HepG2 (cell line): ENCODE results near the gene HLA-DOA. TPM values are rescaled to one million over a fixed set of nuclear protein-coding genes. Genes with fewer than 3 reads are reported as not detected.
A peak's percentile ranks its signal among the peaks of the same experiment; 100 is the strongest.

Experiments
- ATAC-seq: fragments of 200-7000 bp; cut with Tn5 transposase; 3 replicates; pipeline ENCODE4 v1.9.1; 2020; ENCODE audit warnings: mild to moderate bottlenecking, moderate library complexity
- BruUV-seq: library from RNA; stranded (reverse); fragments of 400-500 nt; replicated peaks from 2 replicates; lab custom pipeline; 2021; lab: Mats Ljungman, UMichigan
- CTCF ChIA-PET: fragments of 300-600 bp; formaldehyde crosslinking; extraction: SDS; loops from one replicate; lab custom pipeline; 2021; ENCODE audit warnings: low total read pairs, inconsistent platforms, low intra/inter-chr PET ratio; lab: Yijun Ruan, JAX
- POLR2A ChIA-PET: fragments of 350-600 bp; sonication (Branson Sonifier 250); formaldehyde crosslinking; loops from one replicate; lab custom pipeline; 2020; ENCODE audit warnings: antibody characterized with exemption, inconsistent platforms; lab: Yijun Ruan, JAX
- DNase-seq: peaks from one replicate; pipeline ENCODE4 v3.0.0-alpha.2; 2015; ENCODE audit warnings: low spot score
- FAIRE-seq: peaks from 3 replicates; lab custom pipeline; 2011; peaks lifted over from hg19 to GRCh38; lab: Jason Lieb, UNC
- H2AFZ ChIP-seq: one replicate; pipeline ENCODE4 v1.6.1; 2011; ENCODE audit warnings: low read length, inconsistent platforms
- H3K27ac ChIP-seq: fragments of 300-600 bp; 3 replicates; pipeline ENCODE4 v1.8.0; 2011; ENCODE audit warnings: mixed run types, mild to moderate bottlenecking, mixed read lengths, low read length, inconsistent platforms; ENCODE audit not compliant: insufficient read depth; ENCODE audit errors: extremely low read length
- H3K27me3 ChIP-seq, 2 experiments: fragments of 200-600 bp in 1 of 2; 2 replicates in 1 of 2; 3 replicates in 1 of 2; pipeline versions ENCODE4 v1.6.0 to v1.8.0; 2011; ENCODE audit warnings: low read length in 2 of 2, mild to moderate bottlenecking in 2 of 2, moderate library complexity in 2 of 2, inconsistent platforms in 1 of 2; ENCODE audit not compliant: insufficient read depth in 2 of 2, control insufficient read depth in 1 of 2
- H3K36me3 ChIP-seq, 2 experiments: fragments of 200-600 bp in 1 of 2; replicated peaks in 1 of 2; 2 replicates in 1 of 2; 3 replicates in 1 of 2; pipeline versions ENCODE4 v1.5.1 to v1.8.0; 2011; ENCODE audit warnings: low read length in 2 of 2, inconsistent platforms in 1 of 2; ENCODE audit not compliant: insufficient read depth in 2 of 2, control insufficient read depth in 1 of 2
- H3K4me1 ChIP-seq: 2 replicates; pipeline ENCODE4 v1.5.1; 2012; ENCODE audit warnings: low read length, inconsistent platforms; ENCODE audit not compliant: insufficient read depth
- H3K4me2 ChIP-seq: 2 replicates; pipeline ENCODE4 v1.6.0; 2011; ENCODE audit warnings: low read depth, low read length, inconsistent platforms
- H3K4me3 ChIP-seq, 3 experiments: fragments of 200-600 bp in 1 of 3; sonication (generic), shearing (Covaris generic) in 1 of 3; replicated peaks in 1 of 3; 2 replicates each; pipeline ENCODE4 v1.5.1; 2011 to 2016; ENCODE audit warnings: low read length in 3 of 3, inconsistent platforms in 2 of 3, low read depth in 2 of 3, mild to moderate bottlenecking in 2 of 3, control low read depth in 1 of 3, mixed read lengths in 1 of 3; ENCODE audit not compliant: insufficient read depth in 1 of 3
- H3K79me2 ChIP-seq: one replicate; pipeline ENCODE4 v1.6.1; 2011; ENCODE audit warnings: low read length, inconsistent platforms; ENCODE audit not compliant: insufficient read depth
- H3K9ac ChIP-seq: 2 replicates; pipeline ENCODE4 v1.6.0; 2011; ENCODE audit warnings: mild to moderate bottlenecking, low read depth, low read length, inconsistent platforms; ENCODE audit not compliant: insufficient read depth
- H3K9me3 ChIP-seq: 2 replicates; pipeline ENCODE4 v1.5.1; 2012; ENCODE audit warnings: mild to moderate bottlenecking, low read length
- H4K20me1 ChIP-seq: 2 replicates; pipeline ENCODE4 v1.6.0; 2011; ENCODE audit warnings: inconsistent platforms, mild to moderate bottlenecking, low read length, moderate library complexity; ENCODE audit not compliant: insufficient read depth
- ESRRA ChIP-seq: sonication (generic); formaldehyde crosslinking; IDR thresholded peaks from 2 replicates; pipeline ENCODE4 v1.5.1; 2020; ENCODE audit warnings: mild to moderate bottlenecking, low read depth, missing genetic modification reagents
- JUNB ChIP-seq: sonication (generic); formaldehyde crosslinking; IDR thresholded peaks from 2 replicates; pipeline ENCODE4 v1.8.0; 2022; ENCODE audit warnings: missing genetic modification reagents, mild to moderate bottlenecking, borderline replicate concordance
- KDM4B ChIP-seq: sonication (generic); formaldehyde crosslinking; IDR thresholded peaks from 2 replicates; pipeline ENCODE4 v1.4.0; 2020; ENCODE audit warnings: missing genetic modification reagents
- MLX ChIP-seq: IDR thresholded peaks from 2 replicates; pipeline ENCODE4 v1.6.1; 2016
- MXI1 ChIP-seq: IDR thresholded peaks from 3 replicates; pipeline ENCODE4 v1.6.1; 2012; ENCODE audit warnings: low read depth, low read length, inconsistent platforms, borderline replicate concordance
- RAD21 ChIP-seq: fragments of 450-650 bp; formaldehyde crosslinking; IDR thresholded peaks from 2 replicates; pipeline ENCODE4 v1.5.0; 2020; ENCODE audit warnings: mild to moderate bottlenecking
- TAF15 ChIP-seq: fragments of 200-400 bp; formaldehyde crosslinking; IDR thresholded peaks from one replicate; pipeline ENCODE4 v1.6.1; 2018; ENCODE audit warnings: mild to moderate bottlenecking, low read depth, low read length; ENCODE audit not compliant: poor library complexity, severe bottlenecking
- YEATS4 ChIP-seq: sonication (generic); formaldehyde crosslinking; IDR thresholded peaks from 2 replicates; pipeline ENCODE4 v1.4.0; 2020; ENCODE audit warnings: missing genetic modification reagents, borderline replicate concordance
- ZC3H13 ChIP-seq: sonication (generic); formaldehyde crosslinking; IDR thresholded peaks from 2 replicates; pipeline ENCODE4 v1.8.1; 2023; ENCODE audit warnings: mild to moderate bottlenecking, missing genetic modification reagents, moderate library complexity
- ZFP36 ChIP-seq: fragments of 150-350 bp; IDR thresholded peaks from 2 replicates; pipeline ENCODE4 v1.6.1; 2018; ENCODE audit warnings: borderline replicate concordance, low read length, low read depth; ENCODE audit not compliant: partially characterized antibody
- ZFP82 ChIP-seq: sonication (generic); formaldehyde crosslinking; IDR thresholded peaks from 2 replicates; pipeline ENCODE4 v1.5.1; 2020; ENCODE audit warnings: mild to moderate bottlenecking, missing genetic modification reagents, borderline replicate concordance
- ZFY ChIP-seq: sonication (generic); formaldehyde crosslinking; IDR thresholded peaks from 2 replicates; pipeline ENCODE4 v1.4.0; 2020; ENCODE audit warnings: missing genetic modification reagents
- ZNF12 ChIP-seq: sonication (generic); formaldehyde crosslinking; IDR thresholded peaks from 2 replicates; pipeline ENCODE4 v1.5.0; 2020; ENCODE audit warnings: missing genetic modification reagents
- ZNF180 ChIP-seq: sonication (generic); formaldehyde crosslinking; IDR thresholded peaks from 2 replicates; pipeline ENCODE4 v1.4.0; 2020; ENCODE audit warnings: low read depth, missing genetic modification reagents, borderline replicate concordance
- ZNF235 ChIP-seq: sonication (generic); formaldehyde crosslinking; IDR thresholded peaks from 2 replicates; pipeline ENCODE4 v1.8.1; 2023; ENCODE audit warnings: mild to moderate bottlenecking, missing genetic modification reagents, borderline replicate concordance
- ZNF317 ChIP-seq: sonication (generic); formaldehyde crosslinking; IDR thresholded peaks from 2 replicates; pipeline ENCODE4 v1.5.0; 2020; ENCODE audit warnings: mild to moderate bottlenecking, missing genetic modification reagents
- ZNF432 ChIP-seq: sonication (generic); formaldehyde crosslinking; IDR thresholded peaks from 2 replicates; pipeline ENCODE4 v1.5.0; 2020; ENCODE audit warnings: missing genetic modification reagents, mild to moderate bottlenecking, borderline replicate concordance
- ZNF569 ChIP-seq: sonication (generic); formaldehyde crosslinking; IDR thresholded peaks from 2 replicates; pipeline ENCODE4 v1.5.0; 2020; ENCODE audit warnings: mild to moderate bottlenecking, missing genetic modification reagents, moderate library complexity, borderline replicate concordance
- ZNF629 ChIP-seq: sonication (generic); formaldehyde crosslinking; conservative IDR thresholded peaks from 2 replicates; pipeline ENCODE4 v1.5.0; 2020; ENCODE audit warnings: missing genetic modification reagents
- ZNF773 ChIP-seq: sonication (generic); formaldehyde crosslinking; IDR thresholded peaks from 2 replicates; pipeline ENCODE4 v1.4.0; 2020; ENCODE audit warnings: missing genetic modification reagents, borderline replicate concordance
- ZNF879 ChIP-seq: sonication (generic); formaldehyde crosslinking; IDR thresholded peaks from 2 replicates; pipeline ENCODE4 v1.8.1; 2023; ENCODE audit warnings: missing genetic modification reagents
- ZSCAN9 ChIP-seq: IDR thresholded peaks from 2 replicates; pipeline ENCODE4 v1.6.1; 2016; ENCODE audit warnings: borderline replicate concordance
- WGBS: methylation state at CpG from one replicate; pipeline ENCODE4 v1.1.6; 2017; ENCODE audit warnings: low lambda C conversion rate; 5-methylcytosine and 5-hydroxymethylcytosine counted together
- in situ Hi-C: cut with HindIII; loops from 2 replicates; pipeline ENCODE4 v1.10.0; 2017; ENCODE audit warnings: low pct_unique_long_range_greater_than_20kb; ENCODE audit not compliant: extremely low pct_ligation_motif_present
- intact Hi-C: fragments of 100-400 bp; cut with micrococcal nuclease; formaldehyde crosslinking; loops from one replicate; pipeline ENCODE4 v1.10.0; 2022; ENCODE audit not compliant: unreplicated experiment
- polyA plus RNA-seq, 8 experiments: library from polyadenylated mRNA; depleted of rRNA in 3 of 8; stranded (reverse) in 7 of 8; unstranded in 1 of 8; fragments of >200 nt; fragmentation: Illumina TruSeq in 4 of 8; extraction: Trizol in 4 of 8; gene quantifications; 2 replicates each; pipeline versions ENCODE4 v1.2.1 to v1.2.3, GENCODE V29; 2011 to 2016; ENCODE audit warnings: low read depth in 4 of 8, missing spikeins in 1 of 8, mixed read lengths in 1 of 8; ENCODE audit not compliant: insufficient read depth in 1 of 8
- total RNA-seq, 5 experiments: library from RNA; depleted of rRNA; stranded (reverse); fragments of >200 nt; fragmentation: Illumina TruSeq; extraction: Trizol; gene quantifications; 2 replicates each; pipeline ENCODE4 v1.2.3, GENCODE V29; 2016; ENCODE audit warnings: low read depth in 1 of 5
- TF ChIP-seq, protein P1 (sequence below): IDR thresholded peaks from 2 replicates; pipeline ENCODE4 v1.6.1; 2018; ENCODE audit warnings: missing genetic modification reagents

The HLA-DOA gene
- total and polyA plus RNA-seq, 2 of the 13 experiments (the other 11 are each of a cell fraction or from before 2014, with no cell fraction given), result 0.03 to 0.09 TPM

GRCh38 chr6:32972353-32973143 is 36.8 kb downstream of the HLA-DOA start:
- intact Hi-C loops, result loop anchor here (5.0 kb wide), 1 partner anchor 225 kb away; no protein-coding TSS in a partner anchor
- Histone ChIP-seq H3K36me3 (peaks cover 28 to 52% of the 10 kb centered on the region in 2 experiments), H3K4me3 (peak overlapping the region; percentile 90 to 98 (median 95)), H4K20me1 (peaks cover 55% of the 10 kb centered on the region), H3K9ac (peak overlapping the region; percentile 90), H3K4me1 (peaks cover 47% of the 10 kb centered on the region), H3K27ac (peak overlapping the region; percentile 99), H3K79me2 (peaks cover 85% of the 10 kb centered on the region), H3K4me2 (peak overlapping the region; percentile 97), H3K27me3 (peaks cover 0 to 4% of the 10 kb centered on the region in 2 experiments; a peak in 1 of 5 replicates), H3K9me3 (no peaks in the 10 kb centered on the region), H2AFZ (no peak overlapping the region)
- ChIA-PET CTCF (no interaction called here), POLR2A (interaction anchor here (0.7 to 10.5 kb wide), 62 partner anchors 9 to 1573 kb away, joined by 3 to 305 read pairs (median 6); partner anchors contain the start of genes ABHD16A, AGPAT1, ATF6B and BAG6)
- WGBS, result 1% methylated on average over 32 of the region's 70 CpGs
- ATAC-seq (peak; percentile 0; the same call in 2 of the 3 replicates), DNase-seq (no peak), FAIRE-seq (no peak)
- BruUV-seq, result TSS peak; percentile 41
- in situ Hi-C loops, result loop anchor here (5.0 to 25.0 kb wide), 2 partner anchors 780 to 1060 kb away; partner anchors contain the start of genes GPSM3, PBX2 and ZBTB12
- TF ChIP-seq TAF15, result peak; percentile 89
- no peak for TF ChIP-seq YEATS4 (CRISPR knock-in tag)
- TF ChIP-seq, protein P1, sequence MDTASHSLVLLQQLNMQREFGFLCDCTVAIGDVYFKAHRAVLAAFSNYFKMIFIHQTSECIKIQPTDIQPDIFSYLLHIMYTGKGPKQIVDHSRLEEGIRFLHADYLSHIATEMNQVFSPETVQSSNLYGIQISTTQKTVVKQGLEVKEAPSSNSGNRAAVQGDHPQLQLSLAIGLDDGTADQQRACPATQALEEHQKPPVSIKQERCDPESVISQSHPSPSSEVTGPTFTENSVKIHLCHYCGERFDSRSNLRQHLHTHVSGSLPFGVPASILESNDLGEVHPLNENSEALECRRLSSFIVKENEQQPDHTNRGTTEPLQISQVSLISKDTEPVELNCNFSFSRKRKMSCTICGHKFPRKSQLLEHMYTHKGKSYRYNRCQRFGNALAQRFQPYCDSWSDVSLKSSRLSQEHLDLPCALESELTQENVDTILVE, result no peak
- no peak for TF ChIP-seq MLX (CRISPR knock-in tag)
- TF ChIP-seq ESRRA (CRISPR knock-in tag), result no peak
- 0 out of 2 replicates have a peak, but pooled peaks have one; percentile 33 for TF ChIP-seq ZNF879 (CRISPR knock-in tag)
- no peak for TF ChIP-seq ZSCAN9 (CRISPR knock-in tag)
- TF ChIP-seq ZFP82 (CRISPR knock-in tag), result peak; percentile 93
- TF ChIP-seq ZNF180 (CRISPR knock-in tag), result no peak
- 0 out of 2 replicates have a peak, but pooled peaks have one; percentile 61 for TF ChIP-seq ZNF432
- TF ChIP-seq JUNB (CRISPR knock-in tag), result 0 out of 2 replicates have a peak, but pooled peaks have one; percentile 60
- TF ChIP-seq ZNF773 (CRISPR knock-in tag), result peak; percentile 22; the same call in 1 of the 2 replicates
- TF ChIP-seq ZNF317, result no peak
- TF ChIP-seq MXI1, result peak; percentile 15; the same call in 2 of the 3 replicates
- TF ChIP-seq ZNF629 (CRISPR knock-in tag), result no peak
- peak; percentile 100 for TF ChIP-seq ZC3H13 (CRISPR knock-in tag)
- no peak for TF ChIP-seq RAD21 (CRISPR knock-in tag)
- TF ChIP-seq ZNF235 (CRISPR knock-in tag), result 0 out of 2 replicates have a peak, but pooled peaks have one; percentile 63
- no peak for TF ChIP-seq ZFY
- TF ChIP-seq ZNF12 (CRISPR knock-in tag), result no peak
- TF ChIP-seq ZFP36, result no peak
- TF ChIP-seq ZNF569 (CRISPR knock-in tag), result no peak; the same call in 1 of the 2 replicates
- TF ChIP-seq KDM4B, result no peak
